Testis (tissue), 3 donors: ENCODE results near the gene MRE11. TPM values are rescaled to one million over a fixed set of nuclear protein-coding genes. Genes with fewer than 3 reads are reported as not detected.

ENCODE experiments used
- DNase-seq: peaks from one replicate; pipeline ENCODE4 v3.0.0-alpha.2; 2019
- H3K27ac ChIP-seq, 2 donors: fragments of 200-600 bp; sonication (generic); one replicate each; pipeline ENCODE4 v1.5.1; 2019
- H3K27me3 ChIP-seq: fragments of 200-600 bp; sonication (generic); one replicate; pipeline ENCODE4 v1.5.1; 2019
- H3K36me3 ChIP-seq: fragments of 200-600 bp; sonication (generic); one replicate; pipeline ENCODE4 v1.5.1; 2017; ENCODE audit warnings: low read depth; ENCODE audit errors: missing control alignments
- H3K4me1 ChIP-seq: fragments of 200-600 bp; sonication (generic); one replicate; pipeline ENCODE4 v1.5.1; 2019
- H3K4me3 ChIP-seq, 2 donors: fragments of 200-600 bp; sonication (generic); one replicate each; pipeline ENCODE4 v1.5.1; 2017 to 2019
- H3K9me3 ChIP-seq: fragments of 200-600 bp; sonication (generic); one replicate; pipeline ENCODE4 v1.5.1; 2017
- POLR2A ChIP-seq: fragments of 450-650 bp; IDR thresholded peaks from one replicate; pipeline ENCODE4 v1.6.1; 2017; ENCODE audit warnings: antibody characterized with exemption, mild to moderate bottlenecking, moderate library complexity
- WGBS, 2 donors: methylation state at CpG; one replicate each; pipeline ENCODE4 v1.1.5; 2018; 5-methylcytosine and 5-hydroxymethylcytosine counted together
- intact Hi-C: fragments of 100-400 bp; cut with DNase I; formaldehyde crosslinking; loops from one replicate; pipeline ENCODE4 v1.15.1; 2023; ENCODE audit warnings: low total_unique reads
- polyA plus RNA-seq: library from polyadenylated mRNA; stranded (reverse); fragments of 350-450 nt; fragmentation: Illumina TruSeq; extraction: RNeasy Lipid Tissue Mini Kit (QIAGEN cat#74804); gene quantifications from one replicate; pipeline ENCODE4 v1.2.3, GENCODE V29; 2014; ENCODE audit warnings: low read depth, low replicate concordance; ENCODE audit not compliant: insufficient read depth
- total RNA-seq, 2 donors: library from RNA; depleted of rRNA; stranded (reverse); fragments of >200 nt; gene quantifications; one replicate each; pipeline ENCODE4 v1.2.3, GENCODE V29; 2016
- TF ChIP-seq, protein P1 (sequence below), 3 experiments: fragments of 450-650 bp in 2 of 3; fragments of 200-600 bp in 1 of 3; sonication (generic) in 1 of 3; IDR thresholded peaks; one replicate each; pipeline ENCODE4 v1.5.1; 2016 to 2019; ENCODE audit warnings: antibody characterized with exemption in 3 of 3, mild to moderate bottlenecking in 2 of 3, moderate library complexity in 1 of 3

The MRE11 gene
- total and polyA plus RNA-seq, 3 donors from 2014 or later, result 9.2 to 19.8 (median 15.2) TPM

DNA sequence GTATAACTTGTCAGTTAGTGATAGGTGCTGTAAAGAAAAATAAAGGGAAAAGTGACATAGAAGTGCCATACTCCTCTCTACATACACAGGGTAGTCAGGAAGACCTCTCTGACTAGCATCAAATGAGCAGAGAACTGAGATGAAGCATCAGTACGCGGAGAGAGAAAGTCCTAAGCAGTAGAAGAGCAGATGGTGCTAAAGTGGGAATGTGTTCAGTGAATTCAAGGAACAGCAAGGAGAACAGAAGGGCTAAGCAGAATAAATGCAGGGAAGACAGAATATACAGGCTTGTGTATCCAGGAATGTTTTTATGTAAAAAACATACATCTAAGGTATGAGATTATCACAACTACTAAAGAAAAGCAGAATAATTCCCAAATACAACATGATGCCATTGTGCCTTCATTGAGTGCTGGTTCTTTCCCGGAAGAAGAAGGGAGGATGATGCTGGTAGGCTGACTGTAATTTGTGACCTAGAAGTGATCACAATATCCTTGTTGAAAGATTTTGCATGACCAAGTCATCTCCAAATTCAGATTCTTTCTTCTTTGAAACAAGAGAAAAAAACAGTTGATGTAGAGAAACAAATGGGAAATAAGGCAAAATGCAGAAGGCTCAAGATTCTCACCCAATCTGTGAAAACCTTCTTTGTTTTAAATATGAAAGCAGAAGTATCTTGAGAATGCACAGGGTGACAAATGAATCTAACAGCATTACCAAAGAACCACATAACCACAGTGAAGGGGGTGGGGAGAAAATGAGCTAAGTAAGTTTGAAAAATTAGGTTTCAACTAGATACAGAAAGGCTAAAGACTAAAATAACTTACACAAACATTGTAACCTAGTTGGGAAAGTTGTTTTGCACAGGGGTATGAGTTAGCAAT is 20.5 kb downstream of the MRE11 start:
- H3K27ac ChIP-seq, result no peak overlapping the region
- no peak for DNase-seq
- intact Hi-C loops, result no loop called here
- H3K36me3 ChIP-seq, result no peaks in the 10 kb centered on the region
- TF ChIP-seq POLR2A, result no peak
- TF ChIP-seq, protein P1, sequence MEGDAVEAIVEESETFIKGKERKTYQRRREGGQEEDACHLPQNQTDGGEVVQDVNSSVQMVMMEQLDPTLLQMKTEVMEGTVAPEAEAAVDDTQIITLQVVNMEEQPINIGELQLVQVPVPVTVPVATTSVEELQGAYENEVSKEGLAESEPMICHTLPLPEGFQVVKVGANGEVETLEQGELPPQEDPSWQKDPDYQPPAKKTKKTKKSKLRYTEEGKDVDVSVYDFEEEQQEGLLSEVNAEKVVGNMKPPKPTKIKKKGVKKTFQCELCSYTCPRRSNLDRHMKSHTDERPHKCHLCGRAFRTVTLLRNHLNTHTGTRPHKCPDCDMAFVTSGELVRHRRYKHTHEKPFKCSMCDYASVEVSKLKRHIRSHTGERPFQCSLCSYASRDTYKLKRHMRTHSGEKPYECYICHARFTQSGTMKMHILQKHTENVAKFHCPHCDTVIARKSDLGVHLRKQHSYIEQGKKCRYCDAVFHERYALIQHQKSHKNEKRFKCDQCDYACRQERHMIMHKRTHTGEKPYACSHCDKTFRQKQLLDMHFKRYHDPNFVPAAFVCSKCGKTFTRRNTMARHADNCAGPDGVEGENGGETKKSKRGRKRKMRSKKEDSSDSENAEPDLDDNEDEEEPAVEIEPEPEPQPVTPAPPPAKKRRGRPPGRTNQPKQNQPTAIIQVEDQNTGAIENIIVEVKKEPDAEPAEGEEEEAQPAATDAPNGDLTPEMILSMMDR (IDR thresholded peaks at IDR 0.05), result no peak
- H3K4me3 ChIP-seq, result no peak overlapping the region
- WGBS, 2 donors, result 90 to 98% methylated on average over 3 of the region's 3 CpGs
- H3K9me3 ChIP-seq, result no peaks in the 10 kb centered on the region
- no peaks in the 10 kb centered on the region for H3K4me1 ChIP-seq
- no peaks in the 10 kb centered on the region for H3K27me3 ChIP-seq

DNA sequence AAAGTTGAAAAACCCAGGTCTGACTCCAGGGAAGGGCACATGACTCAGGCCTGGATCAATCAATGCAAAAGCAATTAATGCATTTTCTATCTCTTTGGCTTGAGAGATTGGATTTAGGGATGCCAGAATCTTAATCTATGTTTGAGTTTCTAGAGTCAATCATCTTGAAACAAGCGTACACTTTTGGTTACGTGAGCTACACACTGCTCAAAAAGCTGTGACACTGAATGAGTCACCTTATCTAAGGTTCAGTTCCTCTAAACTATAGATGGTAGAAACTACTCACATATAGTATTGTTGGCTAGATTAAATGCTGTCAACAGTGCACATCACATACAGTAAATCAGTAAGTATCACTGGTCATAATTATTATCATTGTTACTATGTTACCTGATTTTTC is 24.2 kb downstream of the MRE11 start:
- WGBS, 2 donors, result 90 to 97% methylated on average over 2 of the region's 2 CpGs
- Histone ChIP-seq H3K27ac (no peak overlapping the region), H3K4me3 (no peak overlapping the region), H3K4me1 (no peaks in the 10 kb centered on the region), H3K9me3 (no peaks in the 10 kb centered on the region), H3K27me3 (no peaks in the 10 kb centered on the region), H3K36me3 (no peaks in the 10 kb centered on the region)
- TF ChIP-seq, protein P1 (IDR thresholded peaks at IDR 0.05), result no peak
- TF ChIP-seq POLR2A, result no peak
- intact Hi-C loops, result no loop called here
- DNase-seq, result no peak

DNA sequence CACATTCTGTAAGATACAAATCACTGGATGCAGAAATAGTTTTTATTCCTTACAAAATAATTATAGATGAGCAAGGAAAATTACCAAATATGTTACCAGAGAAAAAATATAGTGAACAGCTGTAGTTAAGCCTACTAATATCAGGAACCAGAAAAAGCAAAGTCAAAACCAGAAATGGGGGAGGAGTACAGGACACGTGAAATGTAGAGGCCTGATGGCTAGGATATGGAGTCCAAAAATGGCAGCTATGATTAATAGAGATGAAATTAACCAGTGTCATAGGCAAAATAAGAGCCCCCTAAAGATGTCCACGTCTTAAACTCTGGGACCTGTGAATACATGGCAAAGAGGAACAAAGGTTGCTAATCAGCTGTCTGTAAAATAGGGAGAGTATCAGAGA is 34.1 kb downstream of the MRE11 start:
- H3K9me3 ChIP-seq, result no peaks in the 10 kb centered on the region
- no peaks in the 10 kb centered on the region for H3K27me3 ChIP-seq
- H3K4me3 ChIP-seq, result no peak overlapping the region
- H3K4me1 ChIP-seq, result no peaks in the 10 kb centered on the region
- intact Hi-C loops, result no loop called here
- 88 to 95% methylated on average over 2 of the region's 2 CpGs for WGBS, 2 donors
- TF ChIP-seq, protein P1 (IDR thresholded peaks at IDR 0.05), result no peak
- TF ChIP-seq POLR2A, result no peak
- no peaks in the 10 kb centered on the region for H3K36me3 ChIP-seq
- no peak for DNase-seq
- H3K27ac ChIP-seq, result no peak overlapping the region

DNA sequence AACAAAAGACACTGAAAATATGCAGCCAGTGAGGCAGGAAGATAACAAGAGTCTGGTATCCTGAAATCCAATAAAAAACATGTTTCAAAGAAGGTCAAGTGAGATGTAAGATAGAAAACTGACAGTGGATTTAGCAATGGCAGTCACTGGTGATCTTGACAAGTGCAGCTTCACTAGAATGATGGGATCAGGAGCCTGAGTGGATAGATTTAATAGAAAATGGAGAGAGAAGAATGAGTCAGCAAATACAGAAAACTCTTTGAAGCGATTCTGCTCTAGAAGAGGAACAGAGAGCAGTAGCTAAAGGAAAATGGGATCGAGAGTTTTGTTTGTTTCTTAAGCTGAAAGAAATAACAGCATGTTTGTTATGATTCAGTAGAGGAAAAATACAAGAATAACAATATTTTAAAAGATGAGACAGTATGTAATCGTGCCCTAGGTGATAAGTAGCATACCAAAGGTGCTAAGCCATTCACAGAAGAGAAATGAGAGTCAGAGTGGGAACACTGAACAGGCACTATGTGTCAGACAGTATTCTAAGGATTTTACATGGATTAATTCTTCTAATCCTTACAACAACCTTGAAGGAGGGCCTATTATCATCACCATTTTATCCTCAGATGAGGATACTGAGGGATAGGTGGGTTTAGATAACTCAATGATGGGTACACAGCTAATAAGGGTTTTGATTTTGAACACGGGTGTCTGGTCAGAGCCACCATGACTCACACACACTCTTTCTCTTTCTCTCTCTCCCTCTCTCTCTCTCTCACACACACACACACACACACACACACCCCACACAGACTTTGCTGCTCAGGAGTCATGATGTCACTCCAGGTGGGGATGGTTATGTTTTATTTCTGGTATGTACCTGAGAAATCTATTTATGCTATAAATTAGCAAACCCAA is 36.3 kb downstream of the MRE11 start:
- H3K36me3 ChIP-seq, result no peaks in the 10 kb centered on the region
- no peak for TF ChIP-seq POLR2A
- TF ChIP-seq, protein P1 (IDR thresholded peaks at IDR 0.05), result no peak
- WGBS, 2 donors, result 86 to 88% methylated on average over 4 of the region's 4 CpGs

More for the DNA sequence above, 36.3 kb downstream of the MRE11 start:
- Histone ChIP-seq H3K4me1 (no peaks in the 10 kb centered on the region), H3K27me3 (no peaks in the 10 kb centered on the region), H3K9me3 (no peaks in the 10 kb centered on the region), H3K27ac (no peak overlapping the region), H3K4me3 (no peak overlapping the region)
- DNase-seq, result no peak
- intact Hi-C loops, result no loop called here
